GM19397 (cell line): ENCODE measurements around the gene EFHC1.

ENCODE experiments used
- ATAC-seq: cut with Tn5 transposase; IDR thresholded peaks from one replicate; pipeline ENCODE4 v1.9.1; 2021; ENCODE audit warnings: mild to moderate bottlenecking, moderate library complexity; ENCODE audit not compliant: unreplicated experiment

Gene EFHC1

GRCh38 chr6:52551483-52552277, 131.5 kb downstream of the EFHC1 start:
- no peak for ATAC-seq

GRCh38 chr6:52552278-52552643, 132.1 kb downstream of the EFHC1 start:
- peak; percentile 95 for ATAC-seq

- no peak for ATAC-seq
Observed at GRCh38 chr6:52553158-52553557, 133.0 kb downstream of the EFHC1 start.

GRCh38 chr6:52553719-52554118, 133.6 kb downstream of the EFHC1 start:
- no peak for ATAC-seq

GRCh38 chr6:52554684-52555280, 134.6 kb downstream of the EFHC1 start:
- ATAC-seq, result no peak

GRCh38 chr6:52555518-52556233, 135.5 kb downstream of the EFHC1 start:
- no peak for ATAC-seq

GRCh38 chr6:52557389-52558265, 137.5 kb downstream of the EFHC1 start:
- ATAC-seq, result no peak

GRCh38 chr6:52558266-52559000, 138.3 kb downstream of the EFHC1 start:
- no peak for ATAC-seq

- ATAC-seq, result no peak
Observed at GRCh38 chr6:52560462-52560861, 140.3 kb downstream of the EFHC1 start.

GRCh38 chr6:52562911-52563310, 142.8 kb downstream of the EFHC1 start:
- ATAC-seq, result no peak

- no peak for ATAC-seq
Observed at GRCh38 chr6:52564856-52565255, 144.7 kb downstream of the EFHC1 start.

GRCh38 chr6:52566201-52566600, 146.1 kb downstream of the EFHC1 start:
- ATAC-seq, result peak; percentile 62

- ATAC-seq, result no peak
Observed at GRCh38 chr6:52566853-52567279, 146.7 kb downstream of the EFHC1 start.

- ATAC-seq, result no peak
Observed at GRCh38 chr6:52568320-52568719, 148.2 kb downstream of the EFHC1 start.

GRCh38 chr6:52570291-52570700, 150.2 kb downstream of the EFHC1 start:
- no peak for ATAC-seq

- no peak for ATAC-seq
Observed at GRCh38 chr6:52571099-52571755, 151.1 kb downstream of the EFHC1 start.

- ATAC-seq, result no peak
Observed at GRCh38 chr6:52572536-52572935, 152.4 kb downstream of the EFHC1 start.

GRCh38 chr6:52573295-52573694, 153.2 kb downstream of the EFHC1 start:
- no peak for ATAC-seq
